ENCODE measurements around the gene SLC22A14.
A peak's percentile ranks its signal among the peaks of the same experiment; 100 is the strongest.

SLC22A14 gene

GRCh38 chr3:38247366-38248035 is 34.6 kb upstream of the SLC22A14 start:
- DNase-seq (ENCODE audit: low read depth), result peak; percentile 41
- TF ChIP-seq, protein P1, sequence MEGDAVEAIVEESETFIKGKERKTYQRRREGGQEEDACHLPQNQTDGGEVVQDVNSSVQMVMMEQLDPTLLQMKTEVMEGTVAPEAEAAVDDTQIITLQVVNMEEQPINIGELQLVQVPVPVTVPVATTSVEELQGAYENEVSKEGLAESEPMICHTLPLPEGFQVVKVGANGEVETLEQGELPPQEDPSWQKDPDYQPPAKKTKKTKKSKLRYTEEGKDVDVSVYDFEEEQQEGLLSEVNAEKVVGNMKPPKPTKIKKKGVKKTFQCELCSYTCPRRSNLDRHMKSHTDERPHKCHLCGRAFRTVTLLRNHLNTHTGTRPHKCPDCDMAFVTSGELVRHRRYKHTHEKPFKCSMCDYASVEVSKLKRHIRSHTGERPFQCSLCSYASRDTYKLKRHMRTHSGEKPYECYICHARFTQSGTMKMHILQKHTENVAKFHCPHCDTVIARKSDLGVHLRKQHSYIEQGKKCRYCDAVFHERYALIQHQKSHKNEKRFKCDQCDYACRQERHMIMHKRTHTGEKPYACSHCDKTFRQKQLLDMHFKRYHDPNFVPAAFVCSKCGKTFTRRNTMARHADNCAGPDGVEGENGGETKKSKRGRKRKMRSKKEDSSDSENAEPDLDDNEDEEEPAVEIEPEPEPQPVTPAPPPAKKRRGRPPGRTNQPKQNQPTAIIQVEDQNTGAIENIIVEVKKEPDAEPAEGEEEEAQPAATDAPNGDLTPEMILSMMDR (IDR thresholded peaks at IDR 0.05; ENCODE audit: control insufficient read depth, extremely low read depth, insufficient read depth), result peak; percentile 35; the same call in 1 of the 2 replicates
- H3K4me3 ChIP-seq (ENCODE audit: low read depth, low read length), result no peak overlapping the region

DNA sequence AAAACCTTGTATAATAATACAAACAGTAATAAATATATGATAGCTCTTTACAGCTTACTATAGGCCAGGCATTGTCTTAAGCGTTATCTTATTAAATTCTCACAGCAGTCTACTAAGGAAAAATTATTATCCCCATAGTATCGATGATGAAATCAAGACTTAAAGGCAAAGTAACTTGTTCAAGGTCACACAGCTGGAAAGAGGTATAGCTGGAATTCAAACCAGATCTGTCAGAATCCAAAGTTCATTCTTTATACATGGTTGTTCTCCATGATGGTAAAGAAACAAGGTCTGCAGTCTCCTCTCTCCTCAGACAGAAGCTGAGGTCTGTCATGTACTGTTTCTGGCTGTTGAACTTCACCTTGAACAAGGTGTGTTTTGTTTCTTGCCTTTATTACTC is 31.9 kb upstream of the SLC22A14 start:
- TF ChIP-seq, protein P1 (IDR thresholded peaks at IDR 0.05; ENCODE audit: control insufficient read depth, extremely low read depth, insufficient read depth), result no peak
- no peak for DNase-seq (ENCODE audit: low read depth)
- H3K4me3 ChIP-seq (ENCODE audit: low read depth, low read length), result no peak overlapping the region

DNA sequence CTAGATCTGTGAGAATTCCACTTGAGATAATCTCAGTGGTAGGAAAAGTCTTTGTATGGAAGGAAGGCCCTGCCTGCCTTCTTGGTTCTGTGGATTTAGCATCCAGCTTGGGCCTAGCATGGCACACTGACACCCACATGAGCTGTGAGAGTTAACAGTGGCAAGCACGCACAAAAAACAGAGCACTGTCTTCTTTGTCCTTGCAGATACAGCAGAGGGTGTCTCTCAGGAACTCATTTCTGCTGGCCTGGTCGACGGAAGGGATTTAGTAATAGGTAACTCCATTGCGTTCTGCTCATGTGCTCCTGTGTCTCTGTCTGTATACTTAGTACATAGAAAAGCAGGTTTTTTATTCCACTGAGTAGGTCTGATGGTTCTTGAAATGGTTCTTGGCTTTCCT is 30.9 kb upstream of the SLC22A14 start:
- DNase-seq (ENCODE audit: low read depth), result no peak
- TF ChIP-seq, protein P1 (IDR thresholded peaks at IDR 0.05; ENCODE audit: control insufficient read depth, extremely low read depth, insufficient read depth), result no peak
- no peak overlapping the region for H3K4me3 ChIP-seq (ENCODE audit: low read depth, low read length)

DNA sequence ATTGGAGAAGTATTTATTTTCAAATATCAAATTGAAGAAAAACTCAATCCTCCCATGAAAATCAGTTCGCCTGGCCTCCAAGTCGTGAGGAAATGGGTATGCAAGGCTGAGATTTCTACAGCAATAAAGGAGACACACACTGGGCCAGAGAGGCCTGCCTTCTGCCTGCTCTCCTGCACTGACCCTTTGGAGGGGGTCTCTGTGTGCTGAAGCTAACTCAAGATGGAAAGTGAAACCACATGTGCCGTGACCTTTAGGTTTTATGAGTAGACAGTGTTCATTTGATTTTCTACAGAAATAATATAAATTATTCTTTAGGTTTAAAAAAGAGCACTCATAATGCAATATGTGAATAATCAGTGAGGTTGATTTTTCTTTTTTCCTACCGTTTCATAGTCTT is 28.4 kb upstream of the SLC22A14 start:
- TF ChIP-seq, protein P1 (IDR thresholded peaks at IDR 0.05; ENCODE audit: control insufficient read depth, extremely low read depth, insufficient read depth), result no peak
- no peak for DNase-seq (ENCODE audit: low read depth)
- H3K4me3 ChIP-seq (ENCODE audit: low read depth, low read length), result no peak overlapping the region

GRCh38 chr3:38254872-38255271 is 27.2 kb upstream of the SLC22A14 start:
- TF ChIP-seq, protein P1 (IDR thresholded peaks at IDR 0.05; ENCODE audit: control insufficient read depth, extremely low read depth, insufficient read depth), result no peak
- H3K4me3 ChIP-seq (ENCODE audit: low read depth, low read length), result no peak overlapping the region
- no peak for DNase-seq (ENCODE audit: low read depth)

DNA sequence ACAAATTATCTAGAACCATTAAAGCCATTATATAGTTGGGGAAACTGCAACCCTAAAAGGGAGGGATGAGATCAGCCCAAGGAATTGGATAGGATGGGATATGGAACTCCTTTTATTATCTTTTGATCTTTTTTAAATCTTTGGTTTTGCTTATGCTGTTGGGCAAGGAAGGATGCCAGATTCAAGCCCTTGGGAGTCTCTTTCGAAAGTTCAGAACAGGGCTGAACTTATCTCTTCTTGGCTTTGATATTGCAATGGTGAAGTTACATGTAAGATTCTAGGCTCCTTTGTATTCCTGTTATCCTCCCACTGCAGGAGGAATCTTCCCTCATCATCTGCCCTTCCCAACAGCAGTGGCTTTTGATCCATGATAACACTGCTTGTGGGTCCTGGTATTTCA is 26.5 kb upstream of the SLC22A14 start:
- DNase-seq (ENCODE audit: low read depth), result no peak
- TF ChIP-seq, protein P1 (IDR thresholded peaks at IDR 0.05; ENCODE audit: control insufficient read depth, extremely low read depth, insufficient read depth), result no peak
- no peak overlapping the region for H3K4me3 ChIP-seq (ENCODE audit: low read depth, low read length)

- TF ChIP-seq, protein P1 (IDR thresholded peaks at IDR 0.05; ENCODE audit: control insufficient read depth, extremely low read depth, insufficient read depth), result no peak
- no peak for DNase-seq (ENCODE audit: low read depth)
- H3K4me3 ChIP-seq (ENCODE audit: low read depth, low read length), result no peak overlapping the region
These were observed 24.5 kb upstream of the SLC22A14 start for GRCh38 chr3:38257583-38257982.

Data from LNCaP clone FGC (cell line).